Measurements from ENCODE around the gene SCAPER.

GRCh38 chr15:76328958-76329357 lies 576.2 kb downstream of the SCAPER start:
- no peak for TF ChIP-seq E2F5 (CRISPR knock-in tag; IDR thresholded peaks at IDR 0.05)
- no peak for TF ChIP-seq CTCF (IDR thresholded peaks at IDR 0.05)
- TF ChIP-seq ETV6 (CRISPR knock-in tag; IDR thresholded peaks at IDR 0.05): no peak

All from WTC11 (cell line).